GM18499 (cell line): ENCODE results near the gene TMPRSS6.

Source experiments
- ATAC-seq: cut with Tn5 transposase; IDR thresholded peaks from one replicate; pipeline ENCODE4 v1.9.1; 2021; ENCODE audit warnings: moderate number of reproducible peaks; ENCODE audit not compliant: insufficient read depth, unreplicated experiment

The TMPRSS6 gene

DNA sequence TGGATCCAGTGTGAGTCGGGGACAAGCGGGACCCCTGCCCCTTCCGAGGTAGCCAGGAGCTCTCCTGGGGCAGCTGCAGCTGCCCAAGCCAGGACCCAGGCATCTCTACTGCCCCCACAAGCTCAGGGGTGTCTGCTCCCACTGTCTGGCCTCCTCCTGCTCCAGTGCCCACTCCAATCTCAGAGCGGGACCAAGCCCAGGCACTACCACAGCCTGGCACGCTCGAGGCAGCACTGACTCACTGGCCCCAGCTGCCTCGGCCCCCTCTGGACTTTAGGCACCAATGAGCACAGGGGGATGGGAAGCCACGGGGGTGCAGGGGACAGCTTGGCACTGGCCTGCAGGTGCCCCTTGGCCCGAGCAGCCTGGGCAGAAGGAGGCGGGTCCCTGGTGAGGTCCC, 32.0 kb upstream of the TMPRSS6 start:
- ATAC-seq, result no peak

DNA sequence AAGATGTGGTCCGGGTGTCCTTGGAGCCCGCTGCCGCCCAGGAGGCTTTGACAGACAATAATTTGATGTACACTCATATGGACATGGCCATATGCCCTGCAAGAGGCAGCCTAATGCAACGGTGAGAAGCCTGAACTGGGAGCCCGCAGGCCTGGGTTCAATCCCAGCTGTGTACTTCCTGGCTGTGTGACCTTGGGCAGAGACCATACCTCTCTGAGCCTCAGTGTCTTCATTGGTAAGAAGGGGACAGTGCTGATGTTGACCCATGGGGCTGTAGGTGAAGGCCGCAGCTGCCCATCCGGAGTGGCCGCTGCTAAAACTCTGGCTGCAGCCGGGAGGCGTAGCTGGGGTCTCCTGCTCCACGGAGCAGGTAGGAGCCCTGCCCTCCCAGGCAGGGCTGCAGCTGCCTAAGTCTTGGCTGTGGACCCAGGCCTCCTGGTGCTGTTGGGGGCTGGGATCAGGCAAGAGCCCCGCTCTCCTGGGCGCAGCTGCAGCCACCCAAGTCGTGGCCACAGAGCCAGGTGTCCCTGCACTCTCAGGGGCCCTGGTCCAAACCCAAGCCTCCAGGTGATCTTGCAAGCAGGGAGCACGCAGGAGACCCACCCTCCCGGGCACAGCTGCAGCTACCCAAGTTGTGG, 31.3 kb upstream of the TMPRSS6 start:
- no peak for ATAC-seq

GRCh38 chr22:37139762-37140161, 30.2 kb upstream of the TMPRSS6 start:
- ATAC-seq, result no peak

DNA sequence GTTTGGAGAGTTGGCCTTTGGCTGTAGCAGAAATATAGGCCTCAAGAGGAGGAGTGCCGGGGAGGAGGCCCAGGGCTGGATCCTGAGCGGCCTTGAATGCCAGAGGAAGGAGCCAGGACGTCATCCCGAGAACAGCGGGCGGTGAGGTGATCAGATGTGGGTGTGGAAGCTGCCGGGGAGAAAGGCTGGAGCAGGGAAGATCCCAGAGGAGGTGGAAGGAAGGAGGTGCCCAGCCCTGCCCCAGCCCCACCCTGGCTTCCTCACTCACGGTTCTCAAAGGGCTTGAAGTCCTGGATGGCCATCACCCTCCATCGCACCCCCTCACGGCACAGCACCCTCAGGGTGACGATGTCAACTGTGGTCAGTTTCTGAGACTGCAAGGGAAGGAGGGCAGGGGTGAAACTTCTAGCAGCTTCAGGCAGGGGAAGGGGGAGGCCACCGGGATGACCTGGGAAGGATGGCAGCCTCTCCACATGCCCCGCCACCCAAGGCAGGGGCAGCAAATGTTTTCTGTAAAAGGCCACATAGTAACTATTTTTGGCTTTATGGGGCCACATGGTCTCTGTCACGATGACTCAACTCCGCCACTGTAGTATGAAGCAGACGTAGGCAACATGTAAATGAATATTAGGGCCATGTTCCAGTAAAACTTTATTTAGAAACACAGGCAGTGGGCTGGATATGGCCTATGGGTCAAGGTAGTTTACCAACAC, 29.5 kb upstream of the TMPRSS6 start:
- ATAC-seq, result no peak

- no peak for ATAC-seq
Measured at GRCh38 chr22:37137903-37138665, 28.6 kb upstream of the TMPRSS6 start.

DNA sequence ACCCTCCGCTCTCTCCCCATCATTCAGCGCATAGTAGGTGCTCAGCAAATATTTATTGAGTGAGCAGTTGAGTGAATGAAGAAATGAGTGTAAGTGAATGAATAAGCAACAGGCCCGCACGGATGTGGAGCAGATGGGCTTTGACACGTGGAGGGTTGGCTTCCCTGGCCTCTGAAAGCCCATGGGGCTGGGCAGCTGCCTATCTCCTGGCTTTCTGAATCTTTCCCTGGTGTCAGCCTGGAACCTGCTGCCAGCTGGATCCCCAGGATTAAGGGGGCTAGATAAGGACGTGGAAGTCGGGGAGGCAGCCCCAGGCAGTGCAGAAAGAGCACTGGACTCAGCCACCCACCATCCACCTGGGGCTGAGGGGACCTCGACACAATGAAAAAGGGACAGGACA, 27.6 kb upstream of the TMPRSS6 start:
- no peak for ATAC-seq

DNA sequence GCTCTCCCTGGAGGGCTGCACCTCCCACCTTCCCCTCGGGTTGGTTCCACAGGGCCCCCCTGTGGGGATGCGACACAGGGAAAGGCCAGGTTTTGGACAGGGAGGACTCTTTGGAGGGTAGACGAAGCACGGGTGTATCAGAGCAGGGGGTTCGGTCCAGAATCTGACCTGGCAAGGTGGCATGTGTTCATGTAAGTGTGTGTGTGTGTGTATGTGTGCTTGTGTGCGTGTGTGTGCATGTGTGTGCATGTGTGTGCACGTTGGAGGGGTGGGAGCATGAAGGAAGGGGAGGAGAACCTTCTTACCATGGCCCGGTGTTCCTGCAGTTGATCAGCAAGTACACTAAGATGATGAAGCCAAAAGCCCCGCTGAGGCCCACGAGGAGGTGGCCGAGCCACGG, 25.5 kb upstream of the TMPRSS6 start:
- no peak for ATAC-seq

DNA sequence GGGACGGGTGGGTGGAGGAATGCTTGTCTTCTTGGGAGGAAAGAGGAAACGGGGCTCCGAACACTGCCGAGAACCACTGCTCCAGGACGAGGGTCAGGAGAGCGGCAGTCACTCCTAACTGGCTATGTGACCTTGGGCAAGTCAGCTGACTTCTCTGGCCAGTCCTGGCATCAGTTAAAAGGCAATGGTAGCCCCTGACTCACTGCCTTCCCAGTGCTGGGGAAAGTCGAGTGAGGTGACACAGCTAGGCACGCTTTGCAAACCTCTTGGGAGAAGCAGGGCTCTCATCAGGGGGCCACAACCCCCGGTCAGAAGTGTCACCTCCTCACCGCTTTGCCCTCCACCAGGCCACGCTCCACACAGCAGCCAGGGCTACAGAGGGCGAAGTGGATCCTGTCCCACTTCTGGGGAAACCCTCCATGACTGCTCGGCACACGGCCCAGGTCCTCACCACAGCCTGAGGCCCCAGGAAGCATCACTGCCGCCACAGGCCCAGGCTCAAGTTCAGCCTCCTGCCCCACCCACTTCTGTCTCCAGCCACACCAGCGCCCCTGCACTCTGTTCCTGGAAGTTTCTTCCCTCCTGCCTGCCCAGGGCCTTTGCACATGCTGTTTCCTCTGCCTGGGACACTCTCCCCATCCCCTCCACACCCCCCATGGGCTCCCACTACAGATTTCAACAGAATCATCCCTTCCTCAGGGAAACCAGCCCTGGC, 23.9 kb upstream of the TMPRSS6 start:
- no peak for ATAC-seq

- ATAC-seq, result no peak
Measured at GRCh38 chr22:37132773-37133172, 23.3 kb upstream of the TMPRSS6 start.

GRCh38 chr22:37129866-37130441, 20.4 kb upstream of the TMPRSS6 start:
- no peak for ATAC-seq

DNA sequence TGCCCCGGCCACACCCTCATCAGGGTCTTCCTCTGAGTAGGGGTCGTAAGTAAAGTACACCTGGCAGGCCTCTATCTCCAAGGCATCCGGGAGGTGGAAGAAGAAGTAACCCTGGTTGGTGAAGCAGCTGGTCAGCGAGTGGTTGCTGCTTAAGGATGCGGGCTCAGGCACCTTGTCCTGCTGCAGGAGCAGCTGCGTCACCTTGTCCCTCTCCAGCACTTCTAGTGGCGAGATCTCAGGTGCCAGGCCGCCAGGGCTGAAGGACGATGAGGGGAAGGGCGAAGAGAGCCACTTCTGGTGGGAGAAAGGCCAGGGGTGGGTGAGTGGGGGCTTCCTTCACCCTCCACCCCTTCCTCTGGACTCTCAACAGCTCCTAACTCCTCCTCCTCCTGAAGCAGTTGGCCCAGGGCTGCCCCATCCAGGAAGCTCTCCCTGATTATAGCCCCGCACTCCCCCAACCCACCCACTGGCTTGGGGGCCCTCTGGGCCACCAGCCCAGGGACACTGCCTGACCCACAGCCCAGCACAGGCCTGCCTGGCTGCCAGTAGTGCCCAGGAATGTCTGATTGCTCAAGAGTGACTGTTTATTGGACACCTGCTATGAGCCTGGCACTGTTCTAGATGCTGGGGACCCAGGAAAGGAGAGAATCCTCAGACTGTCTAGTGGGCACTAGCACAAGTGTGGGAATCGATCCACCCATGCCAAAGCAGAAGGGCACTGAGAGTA, 19.2 kb upstream of the TMPRSS6 start:
- ATAC-seq, result no peak

- no peak for ATAC-seq
Measured at GRCh38 chr22:37127350-37127878, 17.9 kb upstream of the TMPRSS6 start.

- no peak for ATAC-seq
Measured at GRCh38 chr22:37126882-37127281, 17.4 kb upstream of the TMPRSS6 start.

DNA sequence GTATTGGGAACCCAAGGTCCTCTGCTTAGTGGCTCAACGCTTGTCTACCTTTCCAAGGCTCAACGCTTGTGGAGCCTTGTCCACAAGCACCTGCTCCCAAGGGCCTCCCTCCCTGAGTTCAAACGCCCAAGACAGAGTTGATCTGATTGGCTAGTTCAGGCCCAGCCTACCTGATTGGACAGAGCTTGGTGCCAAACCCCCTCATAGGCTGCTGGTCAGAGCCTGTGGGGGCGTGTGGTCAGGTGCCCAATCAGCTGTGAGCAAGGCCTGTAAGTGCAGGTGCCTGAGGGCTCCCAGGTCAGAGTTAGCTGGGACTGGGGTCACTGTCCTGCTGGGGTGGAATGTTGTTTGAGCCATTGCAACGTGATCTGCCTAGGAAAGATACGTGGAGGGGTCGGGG, 16.9 kb upstream of the TMPRSS6 start:
- ATAC-seq, result no peak

GRCh38 chr22:37123649-37124048, 14.1 kb upstream of the TMPRSS6 start:
- ATAC-seq, result no peak

- no peak for ATAC-seq
Measured at GRCh38 chr22:37122598-37123180, 13.2 kb upstream of the TMPRSS6 start.

- peak; percentile 45 for ATAC-seq
Measured at GRCh38 chr22:37121887-37122591, 12.5 kb upstream of the TMPRSS6 start.

DNA sequence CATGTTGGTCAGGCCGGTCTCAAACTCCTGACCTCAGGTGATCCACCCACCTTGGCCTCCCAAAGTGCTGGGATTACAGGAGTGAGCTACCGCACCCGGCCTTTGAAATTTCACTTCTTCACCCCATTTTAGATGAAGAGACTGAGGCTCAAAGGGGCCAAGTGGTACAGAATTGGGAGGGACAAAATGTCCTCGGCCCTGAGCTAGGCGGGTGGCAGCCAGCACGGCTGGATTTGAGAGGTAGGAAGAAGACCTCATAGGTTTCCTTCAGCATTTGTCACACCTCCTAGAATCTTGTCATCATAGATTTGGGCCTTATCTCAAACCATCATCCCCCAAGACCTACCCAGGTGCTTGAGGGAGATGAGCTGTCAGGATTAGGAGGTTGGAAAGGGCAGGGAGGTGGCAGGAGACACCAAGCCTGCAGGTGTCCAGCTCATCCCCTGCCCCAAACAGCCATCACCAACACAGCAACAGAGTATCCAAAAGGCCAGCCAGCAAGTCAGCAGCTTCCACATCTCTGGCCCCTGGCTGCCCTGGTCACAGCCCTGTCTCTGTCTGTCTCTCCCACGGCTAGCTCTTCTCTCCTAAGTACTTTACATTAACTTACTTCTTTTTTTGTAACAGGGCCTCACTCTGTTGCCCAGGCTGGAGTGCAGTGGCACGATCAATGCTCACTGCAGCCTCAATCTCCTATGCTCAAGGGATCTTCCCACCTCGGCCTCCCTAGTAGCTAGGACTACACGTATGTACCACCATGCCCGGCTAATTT, 11.2 kb upstream of the TMPRSS6 start:
- ATAC-seq, result no peak
